GM23338 (cell line): ENCODE measurements around the gene MCM3AP. TPM values are rescaled to one million over a fixed set of nuclear protein-coding genes. Genes with fewer than 3 reads are reported as not detected.
A peak's percentile ranks its signal among the peaks of the same experiment; 100 is the strongest.

ENCODE experiments used
- ATAC-seq: fragments of 200-7000 bp; cut with Tn5 transposase; 3 replicates; pipeline ENCODE4 v1.9.1; 2020
- DNase-seq: peaks from one replicate; pipeline ENCODE4 v3.0.0-alpha.2; 2015; ENCODE audit warnings: low spot score
- H2AFZ ChIP-seq: fragments of 200-600 bp; sonication (generic); 2 replicates; pipeline ENCODE4 v1.8.0; 2016; ENCODE audit warnings: antibody characterized with exemption, mild to moderate bottlenecking, moderate library complexity
- H3F3A ChIP-seq: fragments of 200-600 bp; sonication (generic); replicated peaks from 2 replicates; pipeline ENCODE4 v1.8.0; 2017; ENCODE audit warnings: antibody characterized with exemption, mixed run types, low read depth
- H3K27ac ChIP-seq: fragments of 200-600 bp; sonication (generic); 2 replicates; pipeline ENCODE4 v1.6.1; 2016; ENCODE audit warnings: low read depth
- H3K27me3 ChIP-seq: fragments of 200-600 bp; sonication (generic); 2 replicates; pipeline ENCODE4 v1.8.0; 2016; ENCODE audit warnings: mild to moderate bottlenecking, mixed run types, moderate library complexity; ENCODE audit not compliant: insufficient read depth
- H3K36me3 ChIP-seq: fragments of 200-600 bp; sonication (generic); 2 replicates; pipeline ENCODE4 v1.8.0; 2016; ENCODE audit warnings: mild to moderate bottlenecking; ENCODE audit not compliant: insufficient read depth
- H3K4me1 ChIP-seq: fragments of 200-600 bp; sonication (generic); 2 replicates; pipeline ENCODE4 v1.8.0; 2016; ENCODE audit warnings: mild to moderate bottlenecking, moderate library complexity; ENCODE audit not compliant: insufficient read depth
- H3K4me2 ChIP-seq: fragments of 200-600 bp; sonication (generic); 2 replicates; pipeline ENCODE4 v1.7.1; 2017; ENCODE audit warnings: mixed run types
- H3K4me3 ChIP-seq: fragments of 200-600 bp; sonication (generic); 2 replicates; pipeline ENCODE4 v1.6.1; 2016; ENCODE audit warnings: mixed run types
- H3K79me2 ChIP-seq: fragments of 200-600 bp; sonication (generic); replicated peaks from 2 replicates; pipeline ENCODE4 v1.8.0; 2017; ENCODE audit warnings: mild to moderate bottlenecking; ENCODE audit not compliant: insufficient read depth
- H3K9me2 ChIP-seq: fragments of 200-600 bp; sonication (generic); 2 replicates; pipeline ENCODE4 v1.8.0; 2017; ENCODE audit not compliant: insufficient read depth
- H4K20me1 ChIP-seq: fragments of 200-600 bp; sonication (generic); replicated peaks from 2 replicates; pipeline ENCODE4 v1.8.0; 2017; ENCODE audit warnings: mild to moderate bottlenecking; ENCODE audit not compliant: insufficient read depth
- H3K27ac Mint-ChIP-seq: 2 replicates; pipeline ENCODE4 v1.8.0; 2020; ENCODE audit warnings: inconsistent platforms, mild to moderate bottlenecking, moderate library complexity, mixed read lengths
- H3K27me3 Mint-ChIP-seq: 3 replicates; pipeline ENCODE4 v1.8.0; 2022; ENCODE audit warnings: low read depth, mild to moderate bottlenecking, moderate library complexity, mixed read lengths, inconsistent platforms; ENCODE audit not compliant: insufficient read depth, poor library complexity
- H3K36me3 Mint-ChIP-seq: 3 replicates; pipeline ENCODE4 v1.8.0; 2021; ENCODE audit warnings: low read depth, mild to moderate bottlenecking, inconsistent platforms, moderate library complexity, mixed read lengths
- H3K4me1 Mint-ChIP-seq: 3 replicates; pipeline ENCODE4 v1.8.0; 2020; ENCODE audit warnings: mild to moderate bottlenecking, inconsistent platforms, mixed read lengths
- H3K4me3 Mint-ChIP-seq: 3 replicates; pipeline ENCODE4 v1.8.0; 2021; ENCODE audit warnings: moderate library complexity, mild to moderate bottlenecking, inconsistent platforms, mixed read lengths
- H3K9me3 Mint-ChIP-seq: 3 replicates; pipeline ENCODE4 v1.8.0; 2020; ENCODE audit warnings: moderate library complexity, mild to moderate bottlenecking, inconsistent platforms, mixed read lengths
- CREB1 ChIP-seq: fragments of 250-450 bp; sonication (Bioruptor Pico); IDR thresholded peaks from 2 replicates; pipeline ENCODE4 v1.5.0; 2020; ENCODE audit warnings: low read depth, mild to moderate bottlenecking, moderate library complexity
- JUNB ChIP-seq: IDR thresholded peaks from one replicate; pipeline ENCODE4 v1.6.1; 2016; ENCODE audit warnings: antibody characterized with exemption; ENCODE audit not compliant: unreplicated experiment
- POLR2AphosphoS5 ChIP-seq: IDR thresholded peaks from 2 replicates; pipeline ENCODE4 v1.6.1; 2016; ENCODE audit warnings: antibody characterized with exemption, low read depth
- STAT1 ChIP-seq: IDR thresholded peaks from one replicate; pipeline ENCODE4 v1.6.1; 2016; ENCODE audit warnings: antibody characterized with exemption; ENCODE audit not compliant: unreplicated experiment
- ZNF114 ChIP-seq: fragments of 250-450 bp; sonication (Bioruptor Pico); IDR thresholded peaks from 2 replicates; pipeline ENCODE4 v1.5.0; 2020; ENCODE audit warnings: mild to moderate bottlenecking, moderate library complexity
- ZNF331 ChIP-seq: fragments of 250-450 bp; sonication (Bioruptor Pico); IDR thresholded peaks from 2 replicates; pipeline ENCODE4 v1.5.0; 2020; ENCODE audit warnings: low read depth, mild to moderate bottlenecking, moderate library complexity
- polyA plus RNA-seq: library from polyadenylated mRNA; unstranded; fragments of >200 nt; fragmentation: Nextera tagmentation; extraction: Ambion mirVana; gene quantifications from 2 replicates; pipeline ENCODE4 v1.2.1, GENCODE V29; 2016
- total RNA-seq: library from RNA; depleted of rRNA; stranded (reverse); fragments of >200 nt; shearing (Covaris generic); gene quantifications from 2 replicates; pipeline ENCODE4 v1.2.3, GENCODE V29; 2014
- TF ChIP-seq, protein P1 (sequence below): IDR thresholded peaks from 2 replicates; pipeline ENCODE4 v1.6.1; 2016; ENCODE audit warnings: antibody characterized with exemption
- TF ChIP-seq, protein P2 (sequence below): IDR thresholded peaks from one replicate; pipeline ENCODE4 v1.6.1; 2018; ENCODE audit warnings: antibody characterized with exemption; ENCODE audit not compliant: unreplicated experiment
- TF ChIP-seq, protein P3 (sequence below), 2 experiments: fragments of 200-600 bp in 1 of 2; sonication (generic) in 1 of 2; conservative IDR thresholded peaks; 2 replicates each; pipeline versions ENCODE4 v1.5.1 to v1.6.1; 2016 to 2017; ENCODE audit warnings: antibody characterized with exemption in 2 of 2, low read depth in 2 of 2, mild to moderate bottlenecking in 2 of 2, moderate library complexity in 1 of 2

MCM3AP gene
- total and polyA plus RNA-seq, 2 experiments from 2014 or later = 39.2 to 123 TPM

DNA sequence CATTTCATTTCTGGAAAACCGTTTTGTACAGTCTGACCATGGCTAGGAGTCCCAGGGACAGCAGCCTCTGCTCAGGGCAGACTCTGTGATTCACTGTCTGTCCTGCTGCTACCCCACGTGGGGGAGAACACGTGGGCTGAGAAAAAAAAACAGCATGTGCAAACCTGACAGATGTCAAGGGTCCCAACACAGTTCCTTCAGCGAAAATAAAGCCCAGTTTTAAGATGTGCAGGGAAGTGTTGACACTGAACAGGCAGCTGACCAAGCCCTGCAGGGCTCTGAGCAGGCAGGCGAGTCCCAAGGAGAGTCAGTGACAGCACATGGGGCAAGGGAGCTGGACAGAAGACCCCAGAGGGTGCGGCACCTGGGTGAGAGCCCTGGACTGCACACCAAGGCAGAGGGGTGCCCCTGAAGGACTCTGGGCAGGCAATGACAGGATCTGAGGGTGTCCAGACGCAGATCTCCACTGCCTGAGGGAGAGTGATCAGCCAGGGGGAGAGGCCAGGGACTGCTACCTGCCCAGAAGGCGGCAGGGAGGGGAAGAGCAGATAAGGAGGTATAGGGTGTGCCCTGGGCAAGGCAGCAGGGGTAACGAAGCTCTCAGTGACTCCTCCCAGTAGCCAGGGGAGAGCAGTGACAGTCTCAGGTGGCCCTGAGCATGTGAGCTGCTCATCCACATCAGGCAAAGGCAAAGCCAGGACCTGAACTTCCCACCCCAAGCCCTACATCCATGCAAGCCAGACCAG is 96.0 kb downstream of the MCM3AP start:
- H3K4me3 ChIP-seq = no peak overlapping the region
- ATAC-seq (no peak), DNase-seq (no peak)
- no peak overlapping the region for H3K4me2 ChIP-seq
- H3K27ac Mint-ChIP-seq = peak overlapping the region; percentile 16
- H3K36me3 Mint-ChIP-seq = peaks cover 34% of the 10 kb centered on the region
- H3K9me2 ChIP-seq = no peaks in the 10 kb centered on the region
- no peak for TF ChIP-seq POLR2AphosphoS5
- TF ChIP-seq, protein P1, sequence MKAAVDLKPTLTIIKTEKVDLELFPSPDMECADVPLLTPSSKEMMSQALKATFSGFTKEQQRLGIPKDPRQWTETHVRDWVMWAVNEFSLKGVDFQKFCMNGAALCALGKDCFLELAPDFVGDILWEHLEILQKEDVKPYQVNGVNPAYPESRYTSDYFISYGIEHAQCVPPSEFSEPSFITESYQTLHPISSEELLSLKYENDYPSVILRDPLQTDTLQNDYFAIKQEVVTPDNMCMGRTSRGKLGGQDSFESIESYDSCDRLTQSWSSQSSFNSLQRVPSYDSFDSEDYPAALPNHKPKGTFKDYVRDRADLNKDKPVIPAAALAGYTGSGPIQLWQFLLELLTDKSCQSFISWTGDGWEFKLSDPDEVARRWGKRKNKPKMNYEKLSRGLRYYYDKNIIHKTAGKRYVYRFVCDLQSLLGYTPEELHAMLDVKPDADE = no peak
- TF ChIP-seq, protein P2, sequence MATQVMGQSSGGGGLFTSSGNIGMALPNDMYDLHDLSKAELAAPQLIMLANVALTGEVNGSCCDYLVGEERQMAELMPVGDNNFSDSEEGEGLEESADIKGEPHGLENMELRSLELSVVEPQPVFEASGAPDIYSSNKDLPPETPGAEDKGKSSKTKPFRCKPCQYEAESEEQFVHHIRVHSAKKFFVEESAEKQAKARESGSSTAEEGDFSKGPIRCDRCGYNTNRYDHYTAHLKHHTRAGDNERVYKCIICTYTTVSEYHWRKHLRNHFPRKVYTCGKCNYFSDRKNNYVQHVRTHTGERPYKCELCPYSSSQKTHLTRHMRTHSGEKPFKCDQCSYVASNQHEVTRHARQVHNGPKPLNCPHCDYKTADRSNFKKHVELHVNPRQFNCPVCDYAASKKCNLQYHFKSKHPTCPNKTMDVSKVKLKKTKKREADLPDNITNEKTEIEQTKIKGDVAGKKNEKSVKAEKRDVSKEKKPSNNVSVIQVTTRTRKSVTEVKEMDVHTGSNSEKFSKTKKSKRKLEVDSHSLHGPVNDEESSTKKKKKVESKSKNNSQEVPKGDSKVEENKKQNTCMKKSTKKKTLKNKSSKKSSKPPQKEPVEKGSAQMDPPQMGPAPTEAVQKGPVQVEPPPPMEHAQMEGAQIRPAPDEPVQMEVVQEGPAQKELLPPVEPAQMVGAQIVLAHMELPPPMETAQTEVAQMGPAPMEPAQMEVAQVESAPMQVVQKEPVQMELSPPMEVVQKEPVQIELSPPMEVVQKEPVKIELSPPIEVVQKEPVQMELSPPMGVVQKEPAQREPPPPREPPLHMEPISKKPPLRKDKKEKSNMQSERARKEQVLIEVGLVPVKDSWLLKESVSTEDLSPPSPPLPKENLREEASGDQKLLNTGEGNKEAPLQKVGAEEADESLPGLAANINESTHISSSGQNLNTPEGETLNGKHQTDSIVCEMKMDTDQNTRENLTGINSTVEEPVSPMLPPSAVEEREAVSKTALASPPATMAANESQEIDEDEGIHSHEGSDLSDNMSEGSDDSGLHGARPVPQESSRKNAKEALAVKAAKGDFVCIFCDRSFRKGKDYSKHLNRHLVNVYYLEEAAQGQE = no peak
- peaks cover 11% of the 10 kb centered on the region; the same call in 1 of the 2 replicates for H3K4me1 ChIP-seq
- H3K79me2 ChIP-seq = no peaks in the 10 kb centered on the region
- H3F3A ChIP-seq = peaks cover 9% of the 10 kb centered on the region; the same call in 1 of the 2 replicates
- H3K4me1 Mint-ChIP-seq = peaks cover 18% of the 10 kb centered on the region
- H3K36me3 ChIP-seq = no peaks in the 10 kb centered on the region
- H3K9me3 Mint-ChIP-seq = no peaks in the 10 kb centered on the region
- H4K20me1 ChIP-seq = peaks cover 3% of the 10 kb centered on the region; the same call in 1 of the 2 replicates
- peak overlapping the region; percentile 75; the same call in 1 of the 2 replicates for H3K27ac ChIP-seq
- no peak overlapping the region for H3K4me3 Mint-ChIP-seq
- H3K27me3 ChIP-seq = no peaks in the 10 kb centered on the region
- peaks cover 7% of the 10 kb centered on the region for H3K27me3 Mint-ChIP-seq
- H2AFZ ChIP-seq = no peak overlapping the region

DNA sequence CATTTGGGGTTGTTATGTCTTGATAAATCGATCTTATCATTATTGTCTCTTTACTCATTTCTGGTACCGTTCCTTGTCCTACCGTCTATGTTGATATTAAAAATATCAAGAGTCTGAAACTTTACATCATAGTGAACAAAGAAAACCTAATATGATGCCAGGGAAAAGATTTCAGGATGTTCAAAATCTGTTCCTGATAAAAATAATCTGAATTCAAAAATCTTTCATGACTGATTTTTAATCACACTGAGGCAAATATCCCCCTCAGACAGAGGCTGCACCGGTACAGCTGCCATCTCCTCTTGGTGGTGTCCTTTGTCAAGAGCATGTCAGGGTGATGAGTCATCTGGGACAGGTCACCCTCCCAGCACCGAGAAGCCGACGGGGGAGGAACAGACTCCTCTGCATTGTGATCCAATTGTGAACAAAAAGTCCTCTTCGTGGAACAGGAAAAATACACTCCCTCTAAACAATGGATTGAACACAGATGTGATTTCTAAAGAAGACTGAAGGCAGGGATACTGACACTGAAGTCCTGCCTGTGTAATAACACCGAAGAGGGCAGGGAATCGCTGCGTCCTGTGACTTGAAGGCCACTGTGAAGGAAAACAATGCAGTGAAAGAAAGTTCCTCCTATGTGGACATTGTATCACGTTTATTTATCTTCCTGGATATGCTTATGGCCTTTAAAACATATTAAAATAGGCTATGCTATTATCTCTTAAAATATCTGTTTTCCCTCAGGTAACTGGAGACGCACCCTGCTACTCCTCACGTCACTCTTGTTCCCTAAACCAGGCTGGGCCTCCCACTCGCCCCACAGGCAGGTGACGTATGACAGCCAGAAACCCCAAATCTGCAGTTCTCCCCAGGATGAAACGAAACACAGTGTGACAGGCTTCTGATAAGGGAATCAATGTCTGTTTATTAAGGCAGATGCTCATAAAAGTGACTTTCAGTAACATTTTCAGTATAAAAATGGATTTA is 96.9 kb downstream of the MCM3AP start:
- no peak for ATAC-seq
- TF ChIP-seq, protein P1 = no peak
- TF ChIP-seq ZNF331 (CRISPR knock-in tag) = no peak
- TF ChIP-seq POLR2AphosphoS5 = no peak
- no peak for TF ChIP-seq CREB1
- no peak for TF ChIP-seq ZNF114
- no peak for TF ChIP-seq STAT1
- TF ChIP-seq, protein P2 = no peak
- TF ChIP-seq, protein P3, sequence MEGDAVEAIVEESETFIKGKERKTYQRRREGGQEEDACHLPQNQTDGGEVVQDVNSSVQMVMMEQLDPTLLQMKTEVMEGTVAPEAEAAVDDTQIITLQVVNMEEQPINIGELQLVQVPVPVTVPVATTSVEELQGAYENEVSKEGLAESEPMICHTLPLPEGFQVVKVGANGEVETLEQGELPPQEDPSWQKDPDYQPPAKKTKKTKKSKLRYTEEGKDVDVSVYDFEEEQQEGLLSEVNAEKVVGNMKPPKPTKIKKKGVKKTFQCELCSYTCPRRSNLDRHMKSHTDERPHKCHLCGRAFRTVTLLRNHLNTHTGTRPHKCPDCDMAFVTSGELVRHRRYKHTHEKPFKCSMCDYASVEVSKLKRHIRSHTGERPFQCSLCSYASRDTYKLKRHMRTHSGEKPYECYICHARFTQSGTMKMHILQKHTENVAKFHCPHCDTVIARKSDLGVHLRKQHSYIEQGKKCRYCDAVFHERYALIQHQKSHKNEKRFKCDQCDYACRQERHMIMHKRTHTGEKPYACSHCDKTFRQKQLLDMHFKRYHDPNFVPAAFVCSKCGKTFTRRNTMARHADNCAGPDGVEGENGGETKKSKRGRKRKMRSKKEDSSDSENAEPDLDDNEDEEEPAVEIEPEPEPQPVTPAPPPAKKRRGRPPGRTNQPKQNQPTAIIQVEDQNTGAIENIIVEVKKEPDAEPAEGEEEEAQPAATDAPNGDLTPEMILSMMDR (conservative IDR thresholded peaks at IDR 0.05; ENCODE audit: low read depth in 2 of 2) = no peak
- no peak for TF ChIP-seq JUNB

More for the DNA sequence above, 96.9 kb downstream of the MCM3AP start:
- no peaks in the 10 kb centered on the region for H3K9me2 ChIP-seq
- peaks cover 11% of the 10 kb centered on the region; the same call in 1 of the 2 replicates for H3K4me1 ChIP-seq
- H3K27me3 ChIP-seq = no peaks in the 10 kb centered on the region
- Mint-ChIP-seq H3K27me3 (peaks cover 6% of the 10 kb centered on the region), H3K9me3 (no peaks in the 10 kb centered on the region), H3K27ac (peak overlapping the region; percentile 40), H3K4me3 (no peak overlapping the region; the same call in 2 of the 3 replicates), H3K36me3 (peaks cover 25% of the 10 kb centered on the region), H3K4me1 (peaks cover 18% of the 10 kb centered on the region)
- peaks cover 5% of the 10 kb centered on the region; the same call in 1 of the 2 replicates for H3F3A ChIP-seq
- H3K4me3 ChIP-seq = no peak overlapping the region
- peaks cover 3% of the 10 kb centered on the region; the same call in 1 of the 2 replicates for H4K20me1 ChIP-seq
- DNase-seq = peak; percentile 28
- H2AFZ ChIP-seq = no peak overlapping the region
- no peaks in the 10 kb centered on the region for H3K79me2 ChIP-seq
- no peak overlapping the region for H3K4me2 ChIP-seq
- H3K27ac ChIP-seq = peak overlapping the region; percentile 75; the same call in 1 of the 2 replicates
- H3K36me3 ChIP-seq = no peaks in the 10 kb centered on the region
